Activated CD4-positive, alpha-beta memory T cell treated with anti-CD3 and anti-CD28 coated beads for 36 hours (primary cell): ENCODE results near the gene LYZL6. TPM values are rescaled to one million over a fixed set of nuclear protein-coding genes. Genes with fewer than 3 reads are reported as not detected.

ENCODE experiments used
- CTCF ChIA-PET: fragments of 350-600 bp; sonication (Branson Sonifier 250); formaldehyde crosslinking; loops from one replicate; lab custom pipeline; 2021; ENCODE audit warnings: antibody characterized with exemption, inconsistent platforms; lab: Charles Lee
- POLR2A ChIA-PET: fragments of 350-600 bp; sonication (Branson Sonifier 250); formaldehyde crosslinking; loops from one replicate; lab custom pipeline; 2021; ENCODE audit warnings: antibody characterized with exemption; lab: Charles Lee
- DNase-seq: peaks from one replicate; pipeline ENCODE4 v3.0.0-alpha.2; 2020
- H3K27ac Mint-ChIP-seq: one replicate; pipeline ENCODE4 v1.8.0; 2021; ENCODE audit warnings: mixed read lengths
- H3K27me3 Mint-ChIP-seq: one replicate; pipeline ENCODE4 v1.8.0; 2021; ENCODE audit warnings: mixed read lengths
- H3K36me3 Mint-ChIP-seq: one replicate; pipeline ENCODE4 v1.8.0; 2021; ENCODE audit warnings: mixed read lengths
- H3K4me1 Mint-ChIP-seq: one replicate; pipeline ENCODE4 v1.8.0; 2021; ENCODE audit warnings: low read depth, mixed read lengths
- H3K4me3 Mint-ChIP-seq: one replicate; pipeline ENCODE4 v1.8.0; 2021; ENCODE audit warnings: mild to moderate bottlenecking, mixed read lengths
- H3K9me3 Mint-ChIP-seq: one replicate; pipeline ENCODE4 v1.8.0; 2021; ENCODE audit warnings: mixed read lengths
- intact Hi-C: fragments of 100-400 bp; cut with micrococcal nuclease; formaldehyde crosslinking; loops from one replicate; pipeline ENCODE4 v1.15.1; 2023
- total RNA-seq, 2 experiments: library from RNA; stranded (reverse); gene quantifications; one replicate each; pipeline ENCODE4 v1.2.3, GENCODE V29; 2021

The LYZL6 gene
- total RNA-seq, result not detected

- no peaks in the 10 kb centered on the region for H3K27me3 Mint-ChIP-seq
- H3K27ac Mint-ChIP-seq, result no peak within 1 kb of the TSS
- H3K36me3 Mint-ChIP-seq, result no peaks in the 10 kb centered on the region
- intact Hi-C loops, result no loop called here
- no peaks in the 10 kb centered on the region for H3K4me1 Mint-ChIP-seq
- POLR2A ChIA-PET, result no interaction called here
- no peaks in the 10 kb centered on the region for H3K9me3 Mint-ChIP-seq
- CTCF ChIA-PET, result interaction anchor here (1.0 kb wide), 1 partner anchor 205 kb away, joined by 5 read pairs; no protein-coding TSS in a partner anchor
- H3K4me3 Mint-ChIP-seq, result no peak within 1 kb of the TSS
- DNase-seq, result no peak
Measured at GRCh38 chr17:35943537-35943936, at the start of gene LYZL6. Gene LYZL6, minus strand, starts transcription at chr17:35943713. Its CDS starts 4,357 bp downstream, at chr17:35939356.

GRCh38 chr17:35991075-35991474 lies 47.6 kb upstream of the LYZL6 start:
- H3K9me3 Mint-ChIP-seq, result peaks cover 12% of the 10 kb centered on the region
- H3K27ac Mint-ChIP-seq, result no peak overlapping the region
- DNase-seq, result no peak
- no peaks in the 10 kb centered on the region for H3K4me1 Mint-ChIP-seq
- POLR2A ChIA-PET, result no interaction called here
- H3K4me3 Mint-ChIP-seq, result no peak overlapping the region
- intact Hi-C loops, result no loop called here
- H3K27me3 Mint-ChIP-seq, result peaks cover 11% of the 10 kb centered on the region
- CTCF ChIA-PET, result interaction anchor here (0.7 to 1.9 kb wide), 3 partner anchors 10 to 155 kb away, joined by 3 to 5 read pairs (median 4); partner anchors contain the start of gene CCL16
- H3K36me3 Mint-ChIP-seq, result no peaks in the 10 kb centered on the region

GRCh38 chr17:35988164-35988563 lies 44.7 kb upstream of the LYZL6 start:
- Mint-ChIP-seq H3K27me3 (peaks cover 8% of the 10 kb centered on the region), H3K9me3 (peaks cover 12% of the 10 kb centered on the region), H3K4me1 (no peaks in the 10 kb centered on the region), H3K27ac (no peak overlapping the region), H3K4me3 (no peak overlapping the region), H3K36me3 (no peaks in the 10 kb centered on the region)
- intact Hi-C loops, result no loop called here
- CTCF ChIA-PET, result interaction anchor here (0.9 to 1.2 kb wide), 3 partner anchors 12 to 160 kb away, joined by 3 to 4 read pairs (median 3); no protein-coding TSS in a partner anchor
- no peak for DNase-seq
- POLR2A ChIA-PET, result no interaction called here

- POLR2A ChIA-PET, result no interaction called here
- peaks cover 2% of the 10 kb centered on the region for H3K27me3 Mint-ChIP-seq
- H3K27ac Mint-ChIP-seq, result no peak within 1 kb of the TSS
- H3K4me1 Mint-ChIP-seq, result no peaks in the 10 kb centered on the region
- no peaks in the 10 kb centered on the region for H3K36me3 Mint-ChIP-seq
- intact Hi-C loops, result no loop called here
- DNase-seq, result no peak
- CTCF ChIA-PET, result no interaction called here
- peaks cover 12% of the 10 kb centered on the region for H3K9me3 Mint-ChIP-seq
- H3K4me3 Mint-ChIP-seq, result no peak within 1 kb of the TSS
Measured at GRCh38 chr17:35986643-35987042, 43.1 kb upstream of the LYZL6 start, which contains the start of gene CCL14. Gene CCL14, minus strand, starts transcription at chr17:35986729. Its CDS starts 80 bp downstream, at chr17:35986649.

- DNase-seq, result no peak
- intact Hi-C loops, result no loop called here
- no peak overlapping the region for H3K27ac Mint-ChIP-seq
- H3K36me3 Mint-ChIP-seq, result no peaks in the 10 kb centered on the region
- no peaks in the 10 kb centered on the region for H3K27me3 Mint-ChIP-seq
- no peaks in the 10 kb centered on the region for H3K4me1 Mint-ChIP-seq
- H3K4me3 Mint-ChIP-seq, result no peak overlapping the region
- CTCF ChIA-PET, result interaction anchor here (1.3 to 1.6 kb wide), 4 partner anchors 15 to 165 kb away, joined by 3 to 9 read pairs (median 4); no protein-coding TSS in a partner anchor
- POLR2A ChIA-PET, result no interaction called here
- H3K9me3 Mint-ChIP-seq, result peaks cover 7% of the 10 kb centered on the region
Measured at GRCh38 chr17:35984140-35984539, 40.6 kb upstream of the LYZL6 start.

- no peak for DNase-seq
- intact Hi-C loops, result no loop called here
- Mint-ChIP-seq H3K9me3 (no peaks in the 10 kb centered on the region), H3K4me1 (no peaks in the 10 kb centered on the region), H3K27ac (no peak overlapping the region), H3K36me3 (no peaks in the 10 kb centered on the region), H3K27me3 (peaks cover 4% of the 10 kb centered on the region), H3K4me3 (no peak overlapping the region)
- ChIA-PET CTCF (interaction anchor here (0.7 to 5.9 kb wide), 10 partner anchors 10 to 167 kb away, joined by 3 to 28 read pairs (median 4); no protein-coding TSS in a partner anchor), POLR2A (no interaction called here)
Measured at GRCh38 chr17:35982409-35983191, 39.1 kb upstream of the LYZL6 start.

- Mint-ChIP-seq H3K9me3 (no peaks in the 10 kb centered on the region), H3K4me3 (no peak overlapping the region), H3K36me3 (no peaks in the 10 kb centered on the region), H3K27me3 (peaks cover 5% of the 10 kb centered on the region), H3K4me1 (no peaks in the 10 kb centered on the region), H3K27ac (no peak overlapping the region)
- DNase-seq, result peak; percentile 20
- intact Hi-C loops, result no loop called here
- CTCF ChIA-PET, result interaction anchor here (0.7 to 5.9 kb wide), 10 partner anchors 9 to 167 kb away, joined by 3 to 28 read pairs (median 4); no protein-coding TSS in a partner anchor
- POLR2A ChIA-PET, result no interaction called here
Measured at GRCh38 chr17:35981908-35982330, 38.4 kb upstream of the LYZL6 start.

- no peaks in the 10 kb centered on the region for H3K4me1 Mint-ChIP-seq
- ChIA-PET CTCF (interaction anchor here (0.7 to 5.9 kb wide), 8 partner anchors 9 to 168 kb away, joined by 3 to 28 read pairs (median 4); no protein-coding TSS in a partner anchor), POLR2A (no interaction called here)
- peaks cover 10% of the 10 kb centered on the region for H3K27me3 Mint-ChIP-seq
- no peak for DNase-seq
- no peak within 1 kb of the TSS for H3K4me3 Mint-ChIP-seq
- no peaks in the 10 kb centered on the region for H3K9me3 Mint-ChIP-seq
- H3K36me3 Mint-ChIP-seq, result no peaks in the 10 kb centered on the region
- H3K27ac Mint-ChIP-seq, result no peak within 1 kb of the TSS
- intact Hi-C loops, result no loop called here
Measured at GRCh38 chr17:35981246-35981645, 37.7 kb upstream of the LYZL6 start, which contains the start of gene CCL16. Gene CCL16, minus strand, starts transcription at chr17:35981497. Its CDS starts 77 bp downstream, at chr17:35981420.

GRCh38 chr17:35978346-35978745 lies 34.8 kb upstream of the LYZL6 start:
- Mint-ChIP-seq H3K27me3 (peaks cover 10% of the 10 kb centered on the region), H3K9me3 (no peaks in the 10 kb centered on the region), H3K4me3 (no peak overlapping the region), H3K4me1 (peaks cover 2% of the 10 kb centered on the region), H3K27ac (no peak overlapping the region), H3K36me3 (no peaks in the 10 kb centered on the region)
- DNase-seq, result no peak
- ChIA-PET CTCF (interaction anchor here (1.2 to 5.9 kb wide), 6 partner anchors 9 to 174 kb away, joined by 3 to 34 read pairs (median 6); no protein-coding TSS in a partner anchor), POLR2A (no interaction called here)
- intact Hi-C loops, result no loop called here

GRCh38 chr17:35977509-35977908 lies 34.0 kb upstream of the LYZL6 start:
- H3K4me1 Mint-ChIP-seq, result peaks cover 2% of the 10 kb centered on the region
- ChIA-PET CTCF (interaction anchor here (0.8 to 5.9 kb wide), 5 partner anchors 8 to 172 kb away, joined by 5 to 34 read pairs (median 9); no protein-coding TSS in a partner anchor), POLR2A (no interaction called here)
- H3K27me3 Mint-ChIP-seq, result peaks cover 10% of the 10 kb centered on the region
- no peak for DNase-seq
- H3K4me3 Mint-ChIP-seq, result no peak overlapping the region
- intact Hi-C loops, result loop anchor here (2.0 kb wide), 1 partner anchor 95 kb away; no protein-coding TSS in a partner anchor
- H3K9me3 Mint-ChIP-seq, result no peaks in the 10 kb centered on the region
- no peak overlapping the region for H3K27ac Mint-ChIP-seq
- no peaks in the 10 kb centered on the region for H3K36me3 Mint-ChIP-seq

- peaks cover 11% of the 10 kb centered on the region for H3K27me3 Mint-ChIP-seq
- ChIA-PET CTCF (interaction anchor here (1.1 to 12.3 kb wide), 3 partner anchors 30 to 174 kb away, joined by 3 to 433 read pairs (median 80); no protein-coding TSS in a partner anchor), POLR2A (no interaction called here)
- no peaks in the 10 kb centered on the region for H3K36me3 Mint-ChIP-seq
- no peak for DNase-seq
- H3K9me3 Mint-ChIP-seq, result no peaks in the 10 kb centered on the region
- H3K27ac Mint-ChIP-seq, result no peak overlapping the region
- peaks cover 2% of the 10 kb centered on the region for H3K4me1 Mint-ChIP-seq
- intact Hi-C loops, result no loop called here
- H3K4me3 Mint-ChIP-seq, result no peak overlapping the region
Measured at GRCh38 chr17:35973333-35974260, 30.1 kb upstream of the LYZL6 start.
